Measurements from ENCODE around the gene PPP2R2B.

PPP2R2B gene

DNA sequence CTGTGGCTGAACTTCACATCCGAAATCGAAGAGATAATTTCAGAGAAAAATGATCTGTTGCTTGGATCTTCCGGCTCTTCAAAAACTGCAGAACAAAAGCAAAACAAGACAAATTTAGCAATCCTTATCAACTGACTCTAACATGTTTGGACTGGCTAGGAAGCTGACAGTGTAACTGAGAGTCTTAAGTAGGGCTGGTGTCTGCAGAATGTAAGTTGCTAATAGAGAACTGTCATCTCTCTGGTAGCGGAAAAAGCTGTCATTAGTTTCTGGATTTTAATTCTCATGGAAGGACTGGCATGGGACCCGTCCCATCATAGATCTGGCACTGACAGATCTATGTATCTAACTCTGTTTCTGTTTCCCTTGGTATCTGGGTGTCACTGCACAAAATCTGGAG lies 278.2 kb downstream of the PPP2R2B start:
- H2AK5ac ChIP-seq (ENCODE audit: low read length), result no peak overlapping the region
- no peak overlapping the region for H3K4ac ChIP-seq (ENCODE audit: low read depth, low read length)
- H3K79me1 ChIP-seq (ENCODE audit: low read length), result no peaks in the 10 kb centered on the region
- no peaks in the 10 kb centered on the region for H3K27me3 ChIP-seq (ENCODE audit: insufficient read depth, low read length, poor library complexity)
- H3K9ac ChIP-seq (ENCODE audit: low read length), result no peak overlapping the region
- H3K36me3 ChIP-seq (ENCODE audit: control insufficient read depth, insufficient read depth, low read length), result no peaks in the 10 kb centered on the region
- H2BK15ac ChIP-seq (replicated peaks; ENCODE audit: low read depth), result no peak overlapping the region
- H3K4me2 ChIP-seq (ENCODE audit: low read length), result no peak overlapping the region
- no peak overlapping the region for H3K27ac ChIP-seq (ENCODE audit: low read depth, low read length)
- H2BK5ac ChIP-seq (ENCODE audit: low read length), result no peak overlapping the region
- no peak overlapping the region for H3K56ac ChIP-seq (ENCODE audit: low read length)
- no peak overlapping the region for H3K4me3 ChIP-seq (ENCODE audit: low read length)
- no peak overlapping the region for H3K18ac ChIP-seq (ENCODE audit: low read length)
- H3K4me1 ChIP-seq (ENCODE audit: control insufficient read depth, low read depth, low read length), result no peaks in the 10 kb centered on the region
- no CpG with 5 or more reads among the region's 5 CpGs for WGBS (ENCODE audit: extremely low coverage, insufficient coverage, low lambda C conversion rate)
- no peak for DNase-seq
- H3K79me2 ChIP-seq (ENCODE audit: control insufficient read depth, insufficient read depth, low read length), result no peaks in the 10 kb centered on the region
- H2BK120ac ChIP-seq (ENCODE audit: low read depth, low read length), result no peak overlapping the region
- H4K5ac ChIP-seq (ENCODE audit: low read length), result no peak overlapping the region
- H3K23ac ChIP-seq (ENCODE audit: low read length), result no peak overlapping the region
- H4K8ac ChIP-seq (ENCODE audit: low read depth, low read length), result no peak overlapping the region

DNA sequence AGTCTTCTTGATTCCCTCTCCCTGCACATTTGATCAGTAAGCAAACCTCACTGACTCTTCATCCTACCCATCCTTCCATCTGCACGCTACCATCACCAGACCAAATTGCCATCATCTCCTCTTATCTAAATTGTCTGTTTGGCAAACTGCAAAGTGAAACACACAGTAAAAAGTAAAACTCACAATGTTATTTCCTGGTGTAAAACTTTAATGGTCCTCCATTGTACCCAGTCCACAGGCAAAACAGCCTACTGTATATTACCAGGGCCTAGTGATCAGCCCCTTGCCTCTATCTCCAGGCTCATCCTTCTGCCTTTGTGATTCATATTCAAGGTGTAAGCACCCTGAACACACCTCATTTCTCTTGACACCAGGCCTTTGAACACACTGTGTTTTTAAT lies 279.3 kb downstream of the PPP2R2B start:
- no peak for DNase-seq
- no peak overlapping the region for H3K18ac ChIP-seq (ENCODE audit: low read length)
- no peaks in the 10 kb centered on the region for H3K79me2 ChIP-seq (ENCODE audit: control insufficient read depth, insufficient read depth, low read length)
- no peak overlapping the region for H3K4me2 ChIP-seq (ENCODE audit: low read length)
- no peak overlapping the region for H4K5ac ChIP-seq (ENCODE audit: low read length)
- no peak overlapping the region for H3K9ac ChIP-seq (ENCODE audit: low read length)
- no peak overlapping the region for H3K4me3 ChIP-seq (ENCODE audit: low read length)
- no peak overlapping the region for H3K23ac ChIP-seq (ENCODE audit: low read length)
- no peak overlapping the region for H4K8ac ChIP-seq (ENCODE audit: low read depth, low read length)
- H3K4ac ChIP-seq (ENCODE audit: low read depth, low read length), result no peak overlapping the region
- H2BK120ac ChIP-seq (ENCODE audit: low read depth, low read length), result no peak overlapping the region
- no peaks in the 10 kb centered on the region for H3K79me1 ChIP-seq (ENCODE audit: low read length)
- H3K27me3 ChIP-seq (ENCODE audit: insufficient read depth, low read length, poor library complexity), result no peaks in the 10 kb centered on the region
- no peaks in the 10 kb centered on the region for H3K4me1 ChIP-seq (ENCODE audit: control insufficient read depth, low read depth, low read length)
- no peak overlapping the region for H2BK15ac ChIP-seq (replicated peaks; ENCODE audit: low read depth)
- H3K27ac ChIP-seq (ENCODE audit: low read depth, low read length), result no peak overlapping the region
- H3K56ac ChIP-seq (ENCODE audit: low read length), result no peak overlapping the region
- no peak overlapping the region for H2BK5ac ChIP-seq (ENCODE audit: low read length)
- H2AK5ac ChIP-seq (ENCODE audit: low read length), result no peak overlapping the region
- WGBS (ENCODE audit: extremely low coverage, insufficient coverage, low lambda C conversion rate), result no CpG with 5 or more reads among the region's 1 CpG
- no peaks in the 10 kb centered on the region for H3K36me3 ChIP-seq (ENCODE audit: control insufficient read depth, insufficient read depth, low read length)

GRCh38 chr5:146595088-146595487 lies 283.5 kb downstream of the PPP2R2B start:
- H3K4me1 ChIP-seq (ENCODE audit: control insufficient read depth, low read depth, low read length), result no peaks in the 10 kb centered on the region
- no peak overlapping the region for H3K4me2 ChIP-seq (ENCODE audit: low read length)
- DNase-seq, result peak; percentile 13
- H3K56ac ChIP-seq (ENCODE audit: low read length), result no peak overlapping the region
- no peaks in the 10 kb centered on the region for H3K79me1 ChIP-seq (ENCODE audit: low read length)
- H2AK5ac ChIP-seq (ENCODE audit: low read length), result no peak overlapping the region
- H2BK120ac ChIP-seq (ENCODE audit: low read depth, low read length), result no peak overlapping the region
- no peak overlapping the region for H2BK5ac ChIP-seq (ENCODE audit: low read length)
- H3K4me3 ChIP-seq (ENCODE audit: low read length), result no peak overlapping the region
- no peak overlapping the region for H3K18ac ChIP-seq (ENCODE audit: low read length)
- no CpG with 5 or more reads among the region's 2 CpGs for WGBS (ENCODE audit: extremely low coverage, insufficient coverage, low lambda C conversion rate)
- no peak overlapping the region for H2BK15ac ChIP-seq (replicated peaks; ENCODE audit: low read depth)
- no peak overlapping the region for H4K8ac ChIP-seq (ENCODE audit: low read depth, low read length)
- no peaks in the 10 kb centered on the region for H3K36me3 ChIP-seq (ENCODE audit: control insufficient read depth, insufficient read depth, low read length)
- no peaks in the 10 kb centered on the region for H3K27me3 ChIP-seq (ENCODE audit: insufficient read depth, low read length, poor library complexity)
- H3K9ac ChIP-seq (ENCODE audit: low read length), result no peak overlapping the region
- H3K27ac ChIP-seq (ENCODE audit: low read depth, low read length), result no peak overlapping the region
- no peak overlapping the region for H3K4ac ChIP-seq (ENCODE audit: low read depth, low read length)
- no peaks in the 10 kb centered on the region for H3K79me2 ChIP-seq (ENCODE audit: control insufficient read depth, insufficient read depth, low read length)
- H4K5ac ChIP-seq (ENCODE audit: low read length), result no peak overlapping the region
- no peak overlapping the region for H3K23ac ChIP-seq (ENCODE audit: low read length)

GRCh38 chr5:146592352-146592751 lies 286.2 kb downstream of the PPP2R2B start:
- Histone ChIP-seq H3K27ac (ENCODE audit: low read depth, low read length) (no peak overlapping the region), H3K4me2 (ENCODE audit: low read length) (no peak overlapping the region), H2BK120ac (ENCODE audit: low read depth, low read length) (no peak overlapping the region), H2BK15ac (replicated peaks; ENCODE audit: low read depth) (no peak overlapping the region), H4K5ac (ENCODE audit: low read length) (no peak overlapping the region), H3K4ac (ENCODE audit: low read depth, low read length) (no peak overlapping the region), H2AK5ac (ENCODE audit: low read length) (no peak overlapping the region), H3K4me3 (ENCODE audit: low read length) (no peak overlapping the region), H3K9ac (ENCODE audit: low read length) (no peak overlapping the region), H3K4me1 (ENCODE audit: control insufficient read depth, low read depth, low read length) (no peaks in the 10 kb centered on the region), H3K79me2 (ENCODE audit: control insufficient read depth, insufficient read depth, low read length) (no peaks in the 10 kb centered on the region), H3K56ac (ENCODE audit: low read length) (no peak overlapping the region), H3K18ac (ENCODE audit: low read length) (no peak overlapping the region), H3K23ac (ENCODE audit: low read length) (no peak overlapping the region), H4K8ac (ENCODE audit: low read depth, low read length) (no peak overlapping the region), H3K36me3 (ENCODE audit: control insufficient read depth, insufficient read depth, low read length) (no peaks in the 10 kb centered on the region), H3K79me1 (ENCODE audit: low read length) (no peaks in the 10 kb centered on the region), H3K27me3 (ENCODE audit: insufficient read depth, low read length, poor library complexity) (no peaks in the 10 kb centered on the region), H2BK5ac (ENCODE audit: low read length) (no peak overlapping the region)
- WGBS (ENCODE audit: extremely low coverage, insufficient coverage, low lambda C conversion rate), result no CpG with 5 or more reads among the region's 2 CpGs
- DNase-seq, result no peak

DNA sequence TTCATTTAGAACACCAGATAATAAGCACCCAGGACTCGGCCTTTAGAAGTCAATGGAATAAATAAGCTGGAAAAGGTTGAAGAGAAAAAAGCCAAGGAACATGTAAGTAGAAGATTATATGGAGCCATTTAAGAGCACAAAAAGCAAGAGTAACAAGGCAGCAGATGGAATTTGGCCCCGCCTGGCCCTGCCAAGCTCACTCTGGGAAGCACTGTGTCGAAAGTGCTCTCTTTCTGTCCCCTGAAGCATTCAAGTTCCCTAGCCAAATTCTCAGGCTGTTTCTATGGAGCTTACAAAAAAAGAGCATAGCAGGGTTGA lies 289.6 kb downstream of the PPP2R2B start:
- Histone ChIP-seq H3K9ac (ENCODE audit: low read length) (no peak overlapping the region), H4K5ac (ENCODE audit: low read length) (no peak overlapping the region), H3K79me1 (ENCODE audit: low read length) (no peaks in the 10 kb centered on the region), H2BK5ac (ENCODE audit: low read length) (no peak overlapping the region), H4K8ac (ENCODE audit: low read depth, low read length) (no peak overlapping the region), H3K4me1 (ENCODE audit: control insufficient read depth, low read depth, low read length) (no peaks in the 10 kb centered on the region), H3K4me2 (ENCODE audit: low read length) (no peak overlapping the region), H3K36me3 (ENCODE audit: control insufficient read depth, insufficient read depth, low read length) (no peaks in the 10 kb centered on the region), H3K23ac (ENCODE audit: low read length) (no peak overlapping the region), H2BK120ac (ENCODE audit: low read depth, low read length) (no peak overlapping the region), H2AK5ac (ENCODE audit: low read length) (no peak overlapping the region), H3K56ac (ENCODE audit: low read length) (no peak overlapping the region), H3K4ac (ENCODE audit: low read depth, low read length) (no peak overlapping the region), H3K27me3 (ENCODE audit: insufficient read depth, low read length, poor library complexity) (no peaks in the 10 kb centered on the region), H3K27ac (ENCODE audit: low read depth, low read length) (no peak overlapping the region), H3K79me2 (ENCODE audit: control insufficient read depth, insufficient read depth, low read length) (no peaks in the 10 kb centered on the region), H3K4me3 (ENCODE audit: low read length) (no peak overlapping the region), H2BK15ac (replicated peaks; ENCODE audit: low read depth) (no peak overlapping the region), H3K18ac (ENCODE audit: low read length) (no peak overlapping the region)
- DNase-seq, result no peak
- WGBS (ENCODE audit: extremely low coverage, insufficient coverage, low lambda C conversion rate), result no CpG with 5 or more reads among the region's 3 CpGs

GRCh38 chr5:146588331-146589027 lies 290.1 kb downstream of the PPP2R2B start:
- no peak overlapping the region for H3K4me3 ChIP-seq (ENCODE audit: low read length)
- H3K18ac ChIP-seq (ENCODE audit: low read length), result no peak overlapping the region
- no peak overlapping the region for H3K56ac ChIP-seq (ENCODE audit: low read length)
- no peak overlapping the region for H3K4me2 ChIP-seq (ENCODE audit: low read length)
- no peak overlapping the region for H3K23ac ChIP-seq (ENCODE audit: low read length)
- H4K8ac ChIP-seq (ENCODE audit: low read depth, low read length), result no peak overlapping the region
- H4K5ac ChIP-seq (ENCODE audit: low read length), result no peak overlapping the region
- H2BK120ac ChIP-seq (ENCODE audit: low read depth, low read length), result no peak overlapping the region
- H3K4me1 ChIP-seq (ENCODE audit: control insufficient read depth, low read depth, low read length), result no peaks in the 10 kb centered on the region
- H2AK5ac ChIP-seq (ENCODE audit: low read length), result no peak overlapping the region
- no peak overlapping the region for H3K4ac ChIP-seq (ENCODE audit: low read depth, low read length)
- H3K27me3 ChIP-seq (ENCODE audit: insufficient read depth, low read length, poor library complexity), result no peaks in the 10 kb centered on the region
- no peak overlapping the region for H2BK15ac ChIP-seq (replicated peaks; ENCODE audit: low read depth)
- no peaks in the 10 kb centered on the region for H3K79me1 ChIP-seq (ENCODE audit: low read length)
- WGBS (ENCODE audit: extremely low coverage, insufficient coverage, low lambda C conversion rate), result no CpG with 5 or more reads among the region's 2 CpGs
- no peaks in the 10 kb centered on the region for H3K79me2 ChIP-seq (ENCODE audit: control insufficient read depth, insufficient read depth, low read length)
- H2BK5ac ChIP-seq (ENCODE audit: low read length), result no peak overlapping the region
- no peaks in the 10 kb centered on the region for H3K36me3 ChIP-seq (ENCODE audit: control insufficient read depth, insufficient read depth, low read length)
- no peak overlapping the region for H3K9ac ChIP-seq (ENCODE audit: low read length)
- no peak for DNase-seq
- no peak overlapping the region for H3K27ac ChIP-seq (ENCODE audit: low read depth, low read length)

Data from mesendoderm (in vitro differentiated cells).